HCT116 (cell line): Measurements from ENCODE around the gene CMIP. TPM values are rescaled to one million over a fixed set of nuclear protein-coding genes. Genes with fewer than 3 reads are reported as not detected.

ENCODE experiments used
- ATAC-seq: fragments of 200-7000 bp; cut with Tn5 transposase; 2 replicates; pipeline ENCODE4 v1.9.1; 2020; ENCODE audit warnings: mild to moderate bottlenecking, moderate library complexity
- BruUV-seq: library from RNA; stranded (reverse); fragments of 400-500 nt; replicated peaks from 2 replicates; lab custom pipeline; 2021; lab: Mats Ljungman, UMichigan
- CTCF ChIA-PET: fragments of 300-600 bp; sonication (Branson Sonifier 250); formaldehyde crosslinking; loops from one replicate; lab custom pipeline; 2021; ENCODE audit warnings: antibody characterized with exemption; lab: Charles Lee
- POLR2A ChIA-PET: fragments of 300-600, 350-600 bp; sonication (Branson Sonifier 250); formaldehyde crosslinking; loops from one replicate; lab custom pipeline; 2021; ENCODE audit warnings: antibody characterized with exemption; lab: Charles Lee
- RAD21 ChIA-PET, 2 experiments: fragments of 300-600 bp; sonication (Branson Sonifier 250); formaldehyde crosslinking; loops; one replicate each; lab custom pipeline; 2023; ENCODE audit warnings: low total read pairs in 2 of 2; ENCODE audit not compliant: uncharacterized antibody in 2 of 2, unreplicated experiment in 2 of 2, low non-redundant PET in 1 of 2; lab: Charles Lee
- DNase-seq: peaks from one replicate; pipeline ENCODE4 v3.0.0-alpha.2; 2010; ENCODE audit warnings: low read depth, low spot score
- H2AFZ ChIP-seq: fragments of 200-600 bp; shearing (Covaris generic), sonication (generic); 2 replicates; pipeline ENCODE4 v1.6.1; 2017; ENCODE audit warnings: low read depth, mixed run types, mixed read lengths, antibody characterized with exemption, low read length; ENCODE audit not compliant: poor library complexity, severe bottlenecking
- H3K27ac ChIP-seq: 2 replicates; pipeline ENCODE4 v1.5.1; 2012; ENCODE audit warnings: low read depth, low read length
- H3K27me3 ChIP-seq: fragments of 200-600 bp; sonication (generic); 2 replicates; pipeline ENCODE4 v1.6.1; 2016; ENCODE audit warnings: mixed run types, low read length, mixed read lengths; ENCODE audit not compliant: insufficient read depth
- H3K36me3 ChIP-seq, 2 experiments: fragments of 200-500 bp in 1 of 2; fragments of 200-600 bp in 1 of 2; sonication (Bioruptor generic) in 1 of 2; sonication (generic) in 1 of 2; 2 replicates each; pipeline versions ENCODE4 v1.5.1 to v1.6.1; 2014 to 2016; ENCODE audit warnings: low read length in 2 of 2, inconsistent platforms in 1 of 2, mixed read lengths in 1 of 2, mixed run types in 1 of 2; ENCODE audit not compliant: insufficient read depth in 2 of 2, control insufficient read depth in 1 of 2
- H3K4me1 ChIP-seq, 2 experiments: fragments of 200-600 bp in 1 of 2; sonication (generic) in 1 of 2; 2 replicates each; pipeline versions ENCODE4 v1.5.1 to v1.6.1; 2012 to 2017; ENCODE audit warnings: low read length in 2 of 2, inconsistent platforms in 1 of 2, mild to moderate bottlenecking in 1 of 2, mixed read lengths in 1 of 2, mixed run types in 1 of 2, moderate library complexity in 1 of 2; ENCODE audit not compliant: insufficient read depth in 2 of 2, control insufficient read depth in 1 of 2
- H3K4me2 ChIP-seq: fragments of 200-600 bp; sonication (generic); 2 replicates; pipeline ENCODE4 v1.6.1; 2017; ENCODE audit warnings: mixed run types, low read length, mixed read lengths
- H3K4me3 ChIP-seq, 2 experiments: fragments of 200-600 bp in 1 of 2; sonication (generic) in 1 of 2; replicated peaks in 1 of 2; 2 replicates each; pipeline ENCODE4 v1.5.1; 2011 to 2016; ENCODE audit warnings: low read length in 2 of 2, control low read depth in 1 of 2, low read depth in 1 of 2, mild to moderate bottlenecking in 1 of 2, mixed read lengths in 1 of 2, mixed run types in 1 of 2
- H3K79me2 ChIP-seq: fragments of 200-600 bp; sonication (generic); 2 replicates; pipeline ENCODE4 v1.6.1; 2017; ENCODE audit warnings: mild to moderate bottlenecking, mixed run types, low read length, moderate library complexity, mixed read lengths; ENCODE audit not compliant: insufficient read depth
- H3K9ac ChIP-seq: fragments of 200-600 bp; sonication (generic); 2 replicates; pipeline ENCODE4 v1.6.1; 2016; ENCODE audit warnings: low read length, mixed read lengths
- H3K9me2 ChIP-seq: fragments of 200-600 bp; sonication (generic), shearing (Covaris generic); 2 replicates; pipeline ENCODE4 v1.6.1; 2017; ENCODE audit warnings: mixed run types, mild to moderate bottlenecking, moderate library complexity; ENCODE audit not compliant: insufficient read depth
- H3K9me3 ChIP-seq, 2 experiments: fragments of 200-500 bp in 1 of 2; fragments of 200-600 bp in 1 of 2; sonication (Bioruptor generic) in 1 of 2; sonication (generic) in 1 of 2; 2 replicates each; pipeline ENCODE4 v1.6.1; 2014 to 2017; ENCODE audit warnings: low read length in 2 of 2, mixed read lengths in 2 of 2, inconsistent platforms in 1 of 2, low read depth in 1 of 2, mild to moderate bottlenecking in 1 of 2, mixed run types in 1 of 2, moderate library complexity in 1 of 2; ENCODE audit not compliant: control insufficient read depth in 1 of 2, insufficient read depth in 1 of 2
- H4K20me1 ChIP-seq: fragments of 200-600 bp; sonication (generic), shearing (Covaris generic); 2 replicates; pipeline ENCODE4 v1.6.1; 2017; ENCODE audit warnings: mixed run types, mild to moderate bottlenecking, moderate library complexity; ENCODE audit not compliant: insufficient read depth
- CBX3 ChIP-seq: IDR thresholded peaks from 2 replicates; pipeline ENCODE4 v1.6.1; 2012; ENCODE audit warnings: low read depth
- CEBPB ChIP-seq: IDR thresholded peaks from 2 replicates; pipeline ENCODE4 v1.6.1; 2012; ENCODE audit warnings: low read depth
- CTCF ChIP-seq, 3 experiments: fragments of 200-600 bp in 1 of 3; sonication (generic) in 1 of 3; IDR thresholded peaks in 2 of 3; conservative IDR thresholded peaks in 1 of 3; 2 replicates each; pipeline ENCODE4 v1.5.1; 2012 to 2017; ENCODE audit warnings: low read depth in 2 of 3, low read length in 2 of 3, antibody characterized with exemption in 1 of 3, borderline replicate concordance in 1 of 3, control low read depth in 1 of 3, mild to moderate bottlenecking in 1 of 3, mixed read lengths in 1 of 3, mixed run types in 1 of 3, moderate library complexity in 1 of 3; ENCODE audit not compliant: insufficient read depth in 1 of 3
- SIN3A ChIP-seq: IDR thresholded peaks from 2 replicates; pipeline ENCODE4 v1.6.1; 2012; ENCODE audit warnings: low read depth
- YY1 ChIP-seq: IDR thresholded peaks from 2 replicates; pipeline ENCODE4 v1.6.1; 2011; ENCODE audit warnings: low read length, low read depth, moderate library complexity, mild to moderate bottlenecking; ENCODE audit not compliant: insufficient replicate concordance; ENCODE audit errors: extremely low read depth
- intact Hi-C: fragments of 100-400 bp; cut with micrococcal nuclease; formaldehyde crosslinking; loops from 2 replicates; pipeline ENCODE4 v1.10.0; 2022
- total RNA-seq: library from RNA; stranded (reverse); gene quantifications from one replicate; pipeline ENCODE4 v1.2.1, GENCODE V29; 2021; ENCODE audit not compliant: unreplicated experiment

CMIP gene
- total RNA-seq, 1 experiment from 2014 or later: 64.6 TPM

GRCh38 chr16:81595629-81596292 lies 151.2 kb downstream of the CMIP start:
- RAD21 ChIA-PET: no interaction called here
- Histone ChIP-seq H3K36me3 (no peaks in the 10 kb centered on the region; a peak in 1 of 4 replicates), H3K9me3 (no peaks in the 10 kb centered on the region), H3K4me1 (peaks cover 28 to 48% of the 10 kb centered on the region in 2 experiments), H3K27me3 (no peaks in the 10 kb centered on the region), H3K79me2 (peaks cover 73% of the 10 kb centered on the region), H3K9me2 (no peaks in the 10 kb centered on the region), H3K9ac (no peak overlapping the region), H3K4me3 (no peak overlapping the region), H3K4me2 (no peak overlapping the region), H2AFZ (no peak overlapping the region), H3K27ac (no peak overlapping the region), H4K20me1 (no peaks in the 10 kb centered on the region)
- ATAC-seq: no peak
- intact Hi-C loops: no loop called here
- no peak for TF ChIP-seq SIN3A
- no peak for DNase-seq
- POLR2A ChIA-PET: no interaction called here
- CTCF ChIA-PET: interaction anchor here (0.6 kb wide), 1 partner anchor 167 kb away, joined by 3 read pairs; no protein-coding TSS in a partner anchor
- no TSS peak for BruUV-seq

GRCh38 chr16:81597079-81597658 lies 152.6 kb downstream of the CMIP start:
- POLR2A ChIA-PET: no interaction called here
- no peaks in the 10 kb centered on the region for H3K27me3 ChIP-seq
- CTCF ChIA-PET: interaction anchor here (1.5 to 1.7 kb wide), 2 partner anchors 26 to 100 kb away, joined by 4 to 7 read pairs; no protein-coding TSS in a partner anchor
- no peaks in the 10 kb centered on the region for H3K9me3 ChIP-seq
- no TSS peak for BruUV-seq
- H3K36me3 ChIP-seq: no peaks in the 10 kb centered on the region; a peak in 1 of 4 replicates
- no peak for TF ChIP-seq CTCF (IDR thresholded peaks at IDR 0.05 in 2 of 3, conservative IDR thresholded peaks at IDR 0.05 in 1 of 3; ENCODE audit: borderline replicate concordance in 1 of 3, insufficient read depth in 1 of 3, low read depth in 2 of 3, low read length in 2 of 3)
- no peak for TF ChIP-seq YY1
- peak; percentile 47; the same call in 1 of the 2 replicates for TF ChIP-seq CEBPB
- TF ChIP-seq CBX3: 0 out of 2 replicates have a peak, but pooled peaks have one; percentile 15
- ATAC-seq: no peak
- peaks cover 79% of the 10 kb centered on the region for H3K79me2 ChIP-seq
- H3K27ac ChIP-seq: no peak overlapping the region
- no peak overlapping the region for H3K4me3 ChIP-seq
- H2AFZ ChIP-seq: no peak overlapping the region
- no peak overlapping the region for H3K4me2 ChIP-seq
- H4K20me1 ChIP-seq: no peaks in the 10 kb centered on the region
- intact Hi-C loops: no loop called here
- H3K9me2 ChIP-seq: no peaks in the 10 kb centered on the region
- RAD21 ChIA-PET: no interaction called here
- no peak overlapping the region for H3K9ac ChIP-seq
- peaks cover 42 to 61% of the 10 kb centered on the region in 2 experiments for H3K4me1 ChIP-seq
- no peak for DNase-seq
